Heart left ventricle (tissue), 13 donors: ENCODE results near the gene TUBB2A.

Experiments used
- POLR2A ChIP-seq, 2 donors: fragments of 450-650 bp; IDR thresholded peaks; one replicate each; pipeline ENCODE4 v1.6.1; 2017; ENCODE audit warnings: antibody characterized with exemption in 2 of 2, mild to moderate bottlenecking in 2 of 2, moderate library complexity in 2 of 2
- TF ChIP-seq, protein P1 (sequence below), 12 donors: fragments of 200-600 bp; sonication (generic) in 4 of 12; IDR thresholded peaks; one replicate each; pipeline versions ENCODE4 v1.5.0 to v1.8.0; 2018 to 2022; ENCODE audit warnings: antibody characterized with exemption in 12 of 12, mild to moderate bottlenecking in 5 of 12
- donor health status: ischemic (EF 13 %, LVEDD 7.1; RV severe dilation, severe dysfunction).
- donor health status: DM: no; HTN: yes; CAD: no.
- donor health status: DM: no; HTN: no; CAD: no.
- donor health status: ischemic (EF 25% LVEDD 6.9; RV normal size, moderate dysfunction).
- donor health status: ischemic (EF 25% LVEDD 5.7; RV mildly dilated, moderate dysfunction).
- donor health status: ischemic (EF 35%, LVEDD 5.7; RV mildly dilated, moderate dysfunction).
- donor health status: nonischemic (EF 11% LVEDD 7.7; RV severe dilation, severe dysfunction).
- donor health status: DM: yes; HTN: yes; CAD: no.
- donor health status: PGD.
- donor health status: ischemic (EF 29% LVEDD 5.4; RV normal size, mild dysfunction).
- donor health status: nonischemic (EF 23%, LVEDD 6.1; RV moderate dilation, normal function).

DNA sequence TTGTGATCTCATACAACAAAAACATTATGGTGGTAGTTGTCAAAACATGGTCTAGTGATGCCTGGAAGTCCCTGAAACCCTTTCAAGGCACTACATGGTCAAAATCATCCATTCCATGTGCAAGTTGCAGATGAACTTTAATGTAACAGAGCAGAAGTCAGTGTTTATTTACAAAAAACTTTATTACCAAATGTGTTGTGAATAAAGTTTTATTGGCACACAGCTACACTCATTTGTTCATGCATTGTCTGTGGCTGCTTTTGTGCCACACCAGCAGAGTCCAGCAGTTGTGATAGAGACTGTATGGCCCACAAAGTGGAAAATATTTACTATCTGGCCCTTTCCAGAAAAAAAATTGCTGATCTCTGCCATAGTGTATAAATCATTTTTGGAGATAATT, 43.3 kb upstream of the TUBB2A start:
- TF ChIP-seq, protein P1, sequence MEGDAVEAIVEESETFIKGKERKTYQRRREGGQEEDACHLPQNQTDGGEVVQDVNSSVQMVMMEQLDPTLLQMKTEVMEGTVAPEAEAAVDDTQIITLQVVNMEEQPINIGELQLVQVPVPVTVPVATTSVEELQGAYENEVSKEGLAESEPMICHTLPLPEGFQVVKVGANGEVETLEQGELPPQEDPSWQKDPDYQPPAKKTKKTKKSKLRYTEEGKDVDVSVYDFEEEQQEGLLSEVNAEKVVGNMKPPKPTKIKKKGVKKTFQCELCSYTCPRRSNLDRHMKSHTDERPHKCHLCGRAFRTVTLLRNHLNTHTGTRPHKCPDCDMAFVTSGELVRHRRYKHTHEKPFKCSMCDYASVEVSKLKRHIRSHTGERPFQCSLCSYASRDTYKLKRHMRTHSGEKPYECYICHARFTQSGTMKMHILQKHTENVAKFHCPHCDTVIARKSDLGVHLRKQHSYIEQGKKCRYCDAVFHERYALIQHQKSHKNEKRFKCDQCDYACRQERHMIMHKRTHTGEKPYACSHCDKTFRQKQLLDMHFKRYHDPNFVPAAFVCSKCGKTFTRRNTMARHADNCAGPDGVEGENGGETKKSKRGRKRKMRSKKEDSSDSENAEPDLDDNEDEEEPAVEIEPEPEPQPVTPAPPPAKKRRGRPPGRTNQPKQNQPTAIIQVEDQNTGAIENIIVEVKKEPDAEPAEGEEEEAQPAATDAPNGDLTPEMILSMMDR (IDR thresholded peaks at IDR 0.05): no peak
- TF ChIP-seq POLR2A (IDR thresholded peaks at IDR 0.05): no peak
